HL-60/S4 (cell line): ENCODE measurements around the gene TRIM29.

Source experiments
- in situ Hi-C: fragments of 300-500 bp; cut with MboI; formaldehyde crosslinking; loops from 2 replicates; pipeline ENCODE4 v1.14.3; 2022; ENCODE audit warnings: low sequenced_read_pairs

TRIM29 gene

DNA sequence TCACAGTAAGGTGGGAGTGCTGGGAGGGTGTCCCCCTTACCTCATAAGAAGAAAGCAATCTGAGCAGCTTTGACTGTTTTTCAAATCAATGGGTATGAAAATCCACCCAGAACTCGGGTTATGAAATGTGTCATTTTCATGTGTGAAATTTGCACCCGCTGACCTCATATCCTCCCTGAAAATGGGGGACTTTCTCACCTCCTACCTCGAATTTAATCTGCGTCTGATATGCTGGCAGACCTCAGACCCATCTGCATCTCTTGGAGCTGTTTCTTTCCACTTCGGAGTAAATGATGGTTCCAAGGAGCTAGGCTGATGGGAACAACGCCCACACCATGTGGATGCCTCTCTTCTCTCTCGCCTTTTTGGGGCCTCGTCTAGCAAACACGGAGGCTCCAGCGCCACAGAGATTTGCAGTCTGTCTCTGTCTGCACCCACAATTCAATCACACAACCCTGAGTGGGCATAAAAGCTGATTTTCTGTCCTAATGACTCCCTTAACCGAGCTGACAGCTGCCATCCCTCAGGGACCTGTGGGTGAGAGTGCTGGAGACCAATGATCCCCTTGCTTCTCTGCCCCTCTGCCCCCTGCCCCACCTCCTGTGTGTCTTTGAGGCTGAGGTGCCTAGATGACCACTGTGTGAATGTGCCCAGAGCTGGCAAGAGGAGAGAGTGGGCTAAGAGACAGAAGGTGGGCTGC is 71.0 kb downstream of the TRIM29 start:
- in situ Hi-C loops: no loop called here

DNA sequence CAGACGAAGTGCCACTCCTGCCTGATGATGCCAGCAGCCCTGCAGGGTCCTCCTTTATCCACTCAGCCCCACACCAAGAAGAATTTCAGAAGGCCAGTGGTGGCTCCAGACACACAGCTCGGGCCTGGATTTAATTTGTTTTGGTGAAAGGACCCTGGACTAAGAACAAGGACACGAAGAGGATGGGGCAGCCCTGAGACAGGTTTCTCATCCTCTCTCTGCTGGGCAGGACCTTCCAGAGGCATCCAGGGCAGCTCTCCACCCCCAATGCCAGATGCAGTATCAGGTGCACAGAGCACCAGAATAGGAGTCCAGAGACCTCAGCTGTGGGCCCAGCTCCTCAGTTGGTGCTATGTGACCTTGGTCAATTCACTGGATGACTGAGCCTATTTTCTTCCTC is 72.0 kb downstream of the TRIM29 start:
- in situ Hi-C loops: no loop called here

DNA sequence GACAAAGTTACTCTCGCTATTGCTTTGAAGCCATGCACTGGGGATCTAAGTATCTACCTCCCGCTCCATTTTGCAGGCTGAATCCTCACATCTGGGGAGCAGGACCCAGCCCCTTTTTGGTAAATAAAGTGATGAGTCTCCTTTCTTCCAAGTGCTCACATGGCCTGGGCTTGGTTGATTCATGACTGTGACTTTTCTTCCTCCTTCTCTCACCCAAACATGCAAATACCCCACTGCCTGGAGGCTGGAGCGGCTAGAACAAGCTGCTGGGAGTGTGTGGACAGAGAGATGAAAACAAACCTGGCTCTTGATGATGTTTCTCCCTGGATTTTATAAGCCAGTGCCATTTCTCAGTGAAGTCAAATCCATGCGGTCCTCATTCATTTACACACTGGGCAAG is 72.7 kb downstream of the TRIM29 start:
- in situ Hi-C loops: no loop called here

DNA sequence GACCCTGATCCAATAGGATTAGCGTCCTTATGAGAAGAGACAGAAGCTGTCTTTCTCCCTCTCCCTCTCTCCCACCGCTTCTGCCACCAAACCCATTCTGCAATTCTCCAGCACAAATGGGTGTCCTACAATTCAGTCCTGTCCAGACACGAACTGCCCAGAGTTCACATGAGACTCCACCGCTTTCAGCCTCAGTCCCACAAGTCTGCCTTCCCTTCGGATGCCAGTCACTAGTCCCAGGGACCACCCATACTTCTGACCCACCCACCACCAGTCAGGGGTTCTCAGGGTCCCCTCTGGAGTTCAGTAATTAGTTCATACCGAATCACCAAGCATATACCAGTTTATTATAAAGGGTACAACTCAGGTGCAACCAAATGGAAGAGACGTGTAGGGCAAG is 73.6 kb downstream of the TRIM29 start:
- in situ Hi-C loops: no loop called here

DNA sequence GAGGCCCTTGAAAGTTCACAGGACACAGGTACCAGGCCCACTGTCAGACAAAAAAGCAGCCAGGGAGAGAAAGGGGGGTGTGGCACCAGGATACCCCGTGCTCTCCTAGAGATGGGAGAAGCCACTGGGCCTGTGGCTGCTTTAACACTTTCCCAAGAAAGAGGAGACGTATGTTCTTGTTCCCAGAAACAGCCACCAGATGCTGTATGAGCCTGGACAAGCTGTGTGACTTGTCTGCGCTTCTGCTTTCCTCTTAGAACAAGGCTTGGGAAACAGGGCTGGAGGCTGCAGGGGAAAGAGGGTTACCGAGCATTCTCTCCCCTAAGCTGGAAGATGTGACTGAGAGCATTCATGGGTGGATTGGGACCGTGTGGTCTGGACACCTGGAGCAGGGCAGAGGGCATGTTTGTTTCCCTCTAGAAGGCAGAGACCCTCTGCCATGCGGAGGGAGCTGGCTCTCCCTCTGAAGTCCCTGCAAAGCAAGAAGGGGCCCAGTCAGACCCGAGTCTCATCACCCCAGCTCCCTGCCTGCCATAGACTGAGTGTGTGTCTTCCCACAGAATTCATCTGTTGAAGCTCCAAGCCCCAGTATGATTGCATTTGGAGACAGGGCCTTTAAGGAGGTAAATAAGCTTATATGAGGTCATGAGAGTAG is 74.1 kb downstream of the TRIM29 start:
- in situ Hi-C loops: no loop called here

DNA sequence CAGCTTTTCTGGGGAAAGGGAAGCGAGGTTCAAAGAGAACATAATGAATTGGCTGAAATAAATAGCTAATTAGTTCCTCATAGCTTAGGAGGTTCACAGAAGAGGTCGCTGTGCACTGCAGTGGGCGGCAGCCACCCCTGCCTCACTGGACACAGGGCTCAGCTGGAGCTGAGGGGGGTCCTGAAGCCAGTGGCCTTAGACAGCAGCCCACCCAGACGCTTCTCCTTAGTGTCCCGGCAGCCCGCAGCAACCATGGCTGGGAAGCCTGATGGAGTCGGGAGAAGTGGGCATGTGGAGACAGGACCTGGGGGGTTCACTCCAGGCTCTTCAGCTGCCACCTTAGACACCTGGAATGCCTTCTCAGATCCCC is 75.4 kb downstream of the TRIM29 start:
- in situ Hi-C loops: no loop called here

DNA sequence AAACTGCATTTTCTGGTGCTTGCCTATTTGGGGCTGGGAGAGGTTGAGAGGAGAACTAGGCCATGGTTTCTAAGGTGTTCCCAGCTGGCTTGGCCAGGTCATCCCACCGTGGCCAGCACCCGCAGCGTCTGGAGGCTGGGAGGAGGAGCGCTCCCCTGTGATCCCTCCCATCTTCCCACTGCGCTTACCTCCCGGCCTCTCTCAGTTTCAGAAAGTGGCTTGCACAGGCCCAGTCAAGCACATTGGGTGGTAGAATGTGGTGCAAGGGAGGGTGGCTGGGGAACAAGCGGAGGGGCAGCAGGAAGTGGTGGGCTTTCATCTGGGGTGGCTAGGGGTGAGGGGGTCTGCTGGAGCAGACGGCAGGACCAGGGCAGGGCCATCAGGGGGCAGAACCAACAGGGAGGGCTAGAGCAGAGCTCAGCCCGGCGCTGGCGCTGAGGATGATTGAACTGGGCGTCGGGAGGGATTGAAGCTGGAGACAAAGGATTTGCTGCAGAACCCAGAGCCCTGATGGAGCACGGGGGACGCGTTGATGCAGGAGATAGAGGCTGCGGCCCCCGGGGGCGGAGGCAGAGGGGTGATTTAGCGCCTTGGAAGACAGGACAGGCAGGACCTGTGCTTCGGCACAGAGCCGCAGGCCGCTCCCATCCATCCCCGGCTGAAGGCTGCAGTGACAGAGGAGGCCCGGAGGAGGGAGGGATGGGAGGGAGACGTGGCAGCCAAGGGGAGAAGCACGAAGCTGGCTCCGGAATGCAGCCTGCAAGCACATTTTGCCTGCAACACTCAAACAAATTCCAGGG is 76.0 kb downstream of the TRIM29 start:
- in situ Hi-C loops: no loop called here
